Measurements from ENCODE around the gene AIM2.

DNA sequence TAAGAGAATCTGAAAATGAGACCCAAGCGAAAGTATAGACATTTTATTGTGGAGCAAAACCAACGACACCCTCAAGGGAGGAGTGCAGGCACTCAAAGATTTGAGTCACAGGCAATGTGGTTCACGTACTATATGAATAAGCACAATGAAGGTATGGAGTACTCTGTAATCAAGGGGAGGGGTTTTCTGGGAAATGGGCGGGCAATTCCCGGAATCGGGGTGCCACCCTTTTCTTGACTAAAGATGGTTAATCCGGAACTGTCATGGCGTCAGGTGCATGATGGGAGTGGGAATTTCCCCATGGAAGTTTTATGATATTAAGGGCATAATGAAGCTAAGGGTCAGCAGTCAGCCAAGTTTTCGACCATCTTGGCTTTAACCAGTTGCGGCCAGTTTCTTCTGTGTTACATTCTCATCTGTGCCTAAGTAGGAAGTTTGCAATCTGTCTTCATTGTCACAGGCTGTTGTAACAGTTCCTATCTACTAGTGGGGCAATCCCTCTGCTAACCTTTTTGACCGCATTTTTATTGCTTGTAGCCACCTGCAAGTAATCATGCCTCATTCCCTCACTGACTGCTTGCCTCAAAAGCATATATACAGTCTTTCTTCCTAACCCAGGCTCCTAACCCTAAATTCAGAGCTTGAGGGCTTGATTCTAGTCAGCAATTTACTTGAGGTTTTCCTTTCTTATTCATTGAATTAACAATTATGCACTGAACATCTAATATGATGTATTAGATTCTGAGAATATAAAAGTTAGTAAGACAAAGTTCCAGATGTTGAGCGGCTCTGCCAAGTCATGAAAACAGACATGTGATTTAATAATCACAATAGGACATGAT is 775 bp upstream of the AIM2 start:
- TF ChIP-seq, protein P1, sequence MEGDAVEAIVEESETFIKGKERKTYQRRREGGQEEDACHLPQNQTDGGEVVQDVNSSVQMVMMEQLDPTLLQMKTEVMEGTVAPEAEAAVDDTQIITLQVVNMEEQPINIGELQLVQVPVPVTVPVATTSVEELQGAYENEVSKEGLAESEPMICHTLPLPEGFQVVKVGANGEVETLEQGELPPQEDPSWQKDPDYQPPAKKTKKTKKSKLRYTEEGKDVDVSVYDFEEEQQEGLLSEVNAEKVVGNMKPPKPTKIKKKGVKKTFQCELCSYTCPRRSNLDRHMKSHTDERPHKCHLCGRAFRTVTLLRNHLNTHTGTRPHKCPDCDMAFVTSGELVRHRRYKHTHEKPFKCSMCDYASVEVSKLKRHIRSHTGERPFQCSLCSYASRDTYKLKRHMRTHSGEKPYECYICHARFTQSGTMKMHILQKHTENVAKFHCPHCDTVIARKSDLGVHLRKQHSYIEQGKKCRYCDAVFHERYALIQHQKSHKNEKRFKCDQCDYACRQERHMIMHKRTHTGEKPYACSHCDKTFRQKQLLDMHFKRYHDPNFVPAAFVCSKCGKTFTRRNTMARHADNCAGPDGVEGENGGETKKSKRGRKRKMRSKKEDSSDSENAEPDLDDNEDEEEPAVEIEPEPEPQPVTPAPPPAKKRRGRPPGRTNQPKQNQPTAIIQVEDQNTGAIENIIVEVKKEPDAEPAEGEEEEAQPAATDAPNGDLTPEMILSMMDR (IDR thresholded peaks at IDR 0.05; ENCODE audit: low read depth, low read length) = no peak
- no peak for TF ChIP-seq EZH2phosphoT487 (IDR thresholded peaks at IDR 0.05; ENCODE audit: low read depth)

Data from OCI-LY3 (cell line).